NCI-H146 treated with DMSO at 0.1 percent for 48 hours (cell line): ENCODE measurements around the gene DKK1.

ENCODE experiments used
- DNase-seq: peaks from one replicate; lab custom pipeline; 2025; ENCODE audit not compliant: unreplicated experiment; lab: John Stamatoyannopoulos, UW

DKK1 gene

GRCh38 chr10:52313933-52314821 lies at the start of gene DKK1:
Gene DKK1, plus strand, starts transcription at chr10:52314281. Its CDS starts 154 bp downstream, at chr10:52314435.
- DNase-seq: no peak

- no peak for DNase-seq
Observed at GRCh38 chr10:52265131-52265926, 48.8 kb upstream of the DKK1 start.

DNA sequence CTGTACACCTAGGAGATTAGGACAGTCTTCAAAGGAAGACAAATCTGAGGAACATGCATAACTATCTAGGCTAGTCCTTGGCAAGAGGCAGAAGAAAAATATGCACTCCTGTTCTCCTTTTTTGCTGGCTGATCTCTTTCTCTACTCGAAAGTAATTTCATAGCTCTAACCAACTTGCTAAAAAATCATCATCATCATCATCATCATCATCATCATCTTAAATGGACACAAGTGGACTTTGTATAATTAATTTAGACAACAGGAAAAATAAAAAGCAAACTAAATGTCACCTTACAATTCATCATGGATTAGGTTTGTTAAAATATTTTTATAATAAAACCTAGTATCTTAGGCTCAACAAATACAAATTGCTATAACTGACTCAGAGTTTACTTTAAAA lies 47.2 kb upstream of the DKK1 start:
- no peak for DNase-seq

DNA sequence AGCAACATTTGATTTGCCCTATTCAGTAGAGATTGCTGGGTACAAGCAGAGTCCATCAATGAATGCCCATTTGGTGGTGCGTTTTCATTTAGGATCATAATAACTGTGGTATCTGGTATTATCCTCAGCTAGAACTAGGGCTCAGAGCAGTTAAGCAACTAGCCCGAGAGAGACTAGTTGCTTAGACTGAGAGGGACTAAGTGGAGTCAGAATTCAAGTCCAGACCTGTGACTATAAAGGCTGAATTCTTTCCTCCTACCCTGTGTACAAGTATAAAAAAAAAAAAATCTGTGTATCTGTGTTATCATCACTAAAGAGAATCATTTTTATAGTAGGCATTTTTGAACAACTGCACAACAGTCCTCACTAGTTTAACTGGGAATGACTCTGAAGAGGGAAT lies 45.3 kb upstream of the DKK1 start:
- DNase-seq: no peak

GRCh38 chr10:52269233-52269632 lies 44.8 kb upstream of the DKK1 start:
- no peak for DNase-seq

- DNase-seq: no peak
Observed at GRCh38 chr10:52276163-52276562, 37.9 kb upstream of the DKK1 start.

DNA sequence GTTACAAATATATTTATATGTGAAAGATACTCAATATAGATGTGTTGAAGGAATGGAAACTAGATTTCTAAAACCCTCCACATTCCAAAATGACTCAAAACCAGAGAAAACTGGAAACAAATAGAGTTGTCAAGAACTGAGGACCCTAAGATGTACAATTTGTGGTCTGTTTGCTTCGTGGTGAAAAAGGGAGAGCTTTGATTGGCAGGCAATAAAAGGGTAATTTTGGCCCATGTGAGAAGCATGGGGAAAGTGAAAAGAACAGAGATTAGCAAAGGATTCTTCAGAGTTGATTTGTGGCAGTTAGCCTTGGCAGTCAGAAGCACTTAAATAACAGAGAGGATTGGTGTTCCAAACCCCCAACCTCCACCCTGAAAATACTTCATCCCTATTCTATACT lies 37.1 kb upstream of the DKK1 start:
- no peak for DNase-seq

GRCh38 chr10:52279546-52279945 lies 34.5 kb upstream of the DKK1 start:
- DNase-seq: no peak

GRCh38 chr10:52280051-52280450 lies 34.0 kb upstream of the DKK1 start:
- DNase-seq: no peak

GRCh38 chr10:52283174-52283573 lies 30.9 kb upstream of the DKK1 start:
- DNase-seq: no peak

GRCh38 chr10:52284416-52285013 lies 29.6 kb upstream of the DKK1 start:
- DNase-seq: no peak

GRCh38 chr10:52287866-52288265 lies 26.2 kb upstream of the DKK1 start:
- no peak for DNase-seq

GRCh38 chr10:52297747-52298146 lies 16.3 kb upstream of the DKK1 start:
- no peak for DNase-seq

- no peak for DNase-seq
Observed at GRCh38 chr10:52300599-52301277, 13.3 kb upstream of the DKK1 start.

DNA sequence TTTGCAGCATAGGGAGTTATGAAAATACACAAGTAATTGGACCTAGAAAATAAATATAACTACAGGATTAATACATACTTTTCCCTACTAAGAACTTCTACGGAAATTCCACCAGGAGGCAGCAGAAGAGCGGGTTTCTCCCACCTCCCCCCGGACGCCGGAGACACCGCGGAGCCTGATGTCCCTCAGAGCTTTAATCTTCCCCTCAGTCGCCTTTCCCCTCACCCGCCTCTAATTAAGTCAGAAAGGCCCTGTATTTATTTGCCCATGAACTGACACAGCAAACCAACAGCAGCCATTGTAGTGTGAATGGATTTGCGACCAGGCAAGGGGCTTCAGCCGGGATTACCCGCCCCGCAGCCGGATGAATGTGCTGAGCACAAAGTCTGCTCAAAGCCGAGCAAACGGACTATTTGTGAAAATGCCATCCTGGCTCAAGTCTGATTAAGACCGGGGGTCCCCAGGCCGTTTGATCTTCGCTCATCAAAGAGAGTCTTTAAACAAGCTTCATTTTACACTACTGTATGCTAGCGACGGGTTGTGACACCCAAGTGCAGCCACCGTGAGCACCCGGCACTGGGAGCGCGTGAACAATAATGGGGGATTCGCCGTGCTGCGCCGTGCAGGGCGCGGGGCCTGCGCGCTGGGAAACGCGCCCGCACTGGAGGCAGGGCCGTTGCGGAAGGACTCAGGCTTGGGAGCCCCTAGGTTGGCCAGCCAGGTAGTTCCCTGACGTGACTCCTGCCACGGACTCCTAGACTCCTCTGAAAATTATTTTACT lies 5.6 kb upstream of the DKK1 start:
- DNase-seq: peak; percentile 21

DNA sequence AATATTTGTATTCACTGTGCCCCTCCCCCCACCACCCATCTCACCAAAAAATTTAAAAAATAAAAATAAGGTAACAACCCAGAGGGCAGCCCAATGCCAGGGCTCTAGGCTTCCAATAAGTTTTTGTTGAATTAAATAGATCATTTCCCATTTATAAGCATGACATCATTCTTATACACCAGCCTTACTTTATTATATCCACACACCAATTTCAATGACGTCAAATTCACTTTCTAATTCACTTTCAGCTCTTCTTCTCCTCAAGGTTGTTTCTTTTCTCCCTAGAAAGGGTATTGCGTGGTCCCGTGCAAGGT lies 1.2 kb upstream of the DKK1 start:
- no peak for DNase-seq

GRCh38 chr10:52313256-52313932 lies 687 bp upstream of the DKK1 start:
- DNase-seq: no peak

DNA sequence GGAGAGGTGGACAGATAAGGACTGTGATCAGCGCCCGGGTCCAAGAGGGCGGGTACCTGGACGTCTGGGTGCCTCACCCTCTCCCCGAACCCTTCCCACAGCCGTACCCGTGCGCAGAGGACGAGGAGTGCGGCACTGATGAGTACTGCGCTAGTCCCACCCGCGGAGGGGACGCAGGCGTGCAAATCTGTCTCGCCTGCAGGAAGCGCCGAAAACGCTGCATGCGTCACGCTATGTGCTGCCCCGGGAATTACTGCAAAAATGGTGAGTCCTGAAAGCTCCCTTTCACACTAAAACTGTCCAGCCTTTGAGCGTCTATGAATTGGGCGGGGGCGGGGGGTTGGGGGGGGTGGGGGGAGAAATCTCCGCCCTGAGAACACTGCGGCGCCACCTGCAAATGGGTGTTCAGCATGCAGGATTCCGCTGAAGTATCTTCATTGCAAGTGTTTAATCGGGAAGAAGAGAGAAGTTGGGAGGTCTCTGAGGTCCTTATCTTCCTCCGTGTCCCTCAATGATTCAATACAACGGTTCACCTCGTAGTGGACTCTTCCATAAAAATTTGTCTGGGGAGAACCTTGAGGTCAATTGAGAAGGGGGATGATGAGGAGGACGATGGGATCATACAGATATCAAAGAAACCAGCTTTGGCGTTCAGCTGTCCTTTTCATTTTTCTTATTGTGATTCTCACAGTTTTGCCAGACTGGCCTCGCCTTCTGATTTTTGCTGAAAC lies 906 bp downstream of the DKK1 start:
- DNase-seq: no peak

GRCh38 chr10:52316001-52316400 lies 1.9 kb downstream of the DKK1 start:
- DNase-seq: no peak
